Aorta (tissue), 5 donors: ENCODE results near the gene FBXO46. TPM values are rescaled to one million over a fixed set of nuclear protein-coding genes. Genes with fewer than 3 reads are reported as not detected.

Source experiments
- ATAC-seq: fragments of 200-7000 bp; cut with Tn5 transposase; one replicate; pipeline ENCODE4 v1.9.1; 2022; ENCODE audit warnings: moderate library complexity; ENCODE audit not compliant: low FRiP score
- DNase-seq, 2 donors: peaks; one replicate each; pipeline ENCODE4 v3.0.0-alpha.2; 2020
- H3K27ac ChIP-seq, 2 donors: one replicate each; pipeline ENCODE4 v1.5.1; 2013; ENCODE audit warnings: low read length in 2 of 2, mild to moderate bottlenecking in 2 of 2, moderate library complexity in 2 of 2, control low read depth in 1 of 2, inconsistent platforms in 1 of 2, low read depth in 1 of 2
- H3K27me3 ChIP-seq, 2 donors: one replicate each; pipeline ENCODE4 v1.6.1; 2013; ENCODE audit warnings: control low read depth in 1 of 2, low read length in 1 of 2, mild to moderate bottlenecking in 1 of 2, moderate library complexity in 1 of 2; ENCODE audit not compliant: insufficient read depth in 2 of 2, control insufficient read depth in 1 of 2
- H3K36me3 ChIP-seq, 2 donors: one replicate each; pipeline ENCODE4 v1.6.1; 2013; ENCODE audit warnings: control low read depth in 1 of 2, low read length in 1 of 2, mild to moderate bottlenecking in 1 of 2; ENCODE audit not compliant: insufficient read depth in 2 of 2, control insufficient read depth in 1 of 2
- H3K4me1 ChIP-seq, 2 donors: one replicate each; pipeline ENCODE4 v1.6.1; 2013; ENCODE audit warnings: low read length in 2 of 2, control low read depth in 1 of 2, mild to moderate bottlenecking in 1 of 2, moderate library complexity in 1 of 2; ENCODE audit not compliant: insufficient read depth in 2 of 2, control insufficient read depth in 1 of 2
- H3K4me3 ChIP-seq, 2 donors: one replicate each; pipeline ENCODE4 v1.5.1; 2013; ENCODE audit warnings: low read length in 2 of 2, control low read depth in 1 of 2, mild to moderate bottlenecking in 1 of 2
- H3K9me3 ChIP-seq: one replicate; pipeline ENCODE4 v1.6.1; 2013; ENCODE audit warnings: mild to moderate bottlenecking, low read length; ENCODE audit not compliant: control insufficient read depth
- WGBS, 2 donors: extraction: QIAGEN DNeasy Blood & Tissue Kit; methylation state at CpG; one replicate each; pipeline ENCODE4 v1.1.7; 2013; 5-methylcytosine and 5-hydroxymethylcytosine counted together
- intact Hi-C, 2 donors: fragments of 100-400 bp; cut with DNase I; formaldehyde crosslinking; loops; one replicate each; pipeline versions ENCODE4 v1.14.2 to v1.15.0; 2022
- long read RNA-seq, 2 donors: library from polyadenylated mRNA; unstranded; transcript quantifications; one replicate each; pipeline ENCODE4 v2.0.0, GENCODE V29; 2020 to 2021
- polyA plus RNA-seq, 2 donors: library from polyadenylated mRNA; stranded (reverse); fragments of 200-250 nt; gene quantifications; one replicate each; pipeline ENCODE4 v1.2.3, GENCODE V29; 2013
- total RNA-seq, 2 donors: library from RNA; stranded (reverse); fragmentation: NEBNext Ultra II Directional; extraction: Animal tissue kit (Norgen Biotek cat#: 25700); gene quantifications; one replicate each; pipeline ENCODE4 v1.2.1, GENCODE V29; 2021
- donor health status: healthy with polysubstance abuse.
- donor health status: Bipolar disorder and iron deficiency.
- donor health status: DM: no; HTN: no; CAD: no.
- donor health status: DM: no; HTN: no; CAD: no.
- donor health status: DM: yes; HTN: yes; CAD: no.

The FBXO46 gene, protein sequence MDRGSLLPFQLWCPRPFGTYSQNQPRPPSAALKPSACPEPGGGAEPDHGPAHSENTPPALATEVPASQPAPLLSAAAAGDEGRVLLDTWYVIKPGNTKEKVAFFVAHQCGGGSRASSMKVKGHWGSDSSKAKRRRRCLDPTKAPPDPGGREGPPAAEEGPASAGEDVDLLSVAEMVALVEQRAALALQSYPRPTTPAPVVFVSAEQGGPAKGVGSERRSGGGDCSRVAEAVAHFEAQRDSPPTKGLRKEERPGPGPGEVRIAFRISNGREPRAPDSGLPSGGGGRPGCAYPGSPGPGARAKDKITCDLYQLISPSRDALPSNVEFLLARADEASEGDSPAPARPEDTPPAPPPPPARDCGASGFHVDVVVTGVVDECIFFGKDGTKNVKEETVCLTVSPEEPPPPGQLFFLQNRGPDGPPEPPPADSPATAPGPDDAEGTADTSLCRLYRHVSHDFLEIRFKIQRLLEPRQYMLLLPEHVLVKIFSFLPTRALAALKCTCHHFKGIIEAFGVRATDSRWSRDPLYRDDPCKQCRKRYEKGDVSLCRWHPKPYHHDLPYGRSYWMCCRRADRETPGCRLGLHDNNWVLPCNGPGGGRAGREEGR
- total RNA-seq (10 to 100 TPM; 12.7 to 15.5 TPM), polyA plus RNA-seq (1 to 10 TPM; 1.9 to 5.1 TPM)
- long read RNA-seq, donor 1, result 0 reads
- long read RNA-seq, donor 2, partial matches to known transcripts, result 0 of 10 reads
- long read RNA-seq, donor 2, other reads (novel, unspliced or antisense), result 7 of 10 reads

DNA sequence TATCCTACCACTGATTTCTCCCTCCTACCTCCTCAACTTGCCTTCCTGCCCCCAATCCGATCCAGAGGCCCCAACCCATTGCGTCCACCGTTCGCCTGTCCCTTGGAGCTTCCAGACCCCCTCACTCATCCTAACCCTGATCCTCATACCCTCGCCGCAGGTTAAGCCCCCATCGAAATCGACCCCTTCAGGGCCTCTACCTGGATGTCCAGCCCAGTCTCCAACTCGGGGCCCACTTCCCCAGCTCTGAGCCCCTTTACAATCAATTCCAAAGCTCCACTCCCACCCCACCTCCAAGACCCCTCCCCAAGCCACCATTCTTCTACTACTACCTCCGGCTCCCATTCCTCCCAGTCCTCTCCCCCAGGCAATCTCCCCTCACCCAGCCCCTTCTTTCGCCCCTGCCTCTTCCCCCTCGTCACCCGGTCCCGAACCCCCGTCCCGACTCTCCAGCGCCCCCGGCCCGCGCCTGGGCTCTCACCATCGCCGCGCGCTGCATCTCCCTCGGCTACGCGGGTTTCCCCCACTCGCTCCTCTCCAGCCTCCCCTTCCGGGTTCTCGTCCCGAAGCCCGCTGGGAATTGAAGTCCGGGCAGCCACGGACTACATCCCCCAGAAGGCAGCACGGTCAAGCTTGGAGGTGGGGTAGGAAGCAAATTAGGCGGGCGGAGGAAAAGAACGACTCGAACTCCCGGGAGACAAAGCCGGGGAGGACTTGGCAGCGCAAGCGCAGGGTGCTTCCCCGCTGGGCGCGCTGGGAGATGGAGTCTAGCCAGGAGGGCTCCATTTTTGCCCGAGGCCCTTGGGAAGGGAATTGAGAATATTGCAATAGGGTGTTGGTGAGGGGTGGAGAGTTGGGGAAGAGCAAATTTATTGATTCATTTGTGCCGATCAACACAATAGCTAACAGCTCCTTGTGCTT is at the start of gene FBXO46:
FBXO46 (minus strand) TSS at position 529 of the 921 bp plus-strand sequence. CDS start 17,401 bp downstream, outside the sequence.
- intact Hi-C loops, result loop anchor here (5.0 kb wide), 1 partner anchor 37 kb away; the partner anchor contains the start of gene SIX5 (in 2 of the 2)
- ATAC-seq, result peak; percentile 99

DNA sequence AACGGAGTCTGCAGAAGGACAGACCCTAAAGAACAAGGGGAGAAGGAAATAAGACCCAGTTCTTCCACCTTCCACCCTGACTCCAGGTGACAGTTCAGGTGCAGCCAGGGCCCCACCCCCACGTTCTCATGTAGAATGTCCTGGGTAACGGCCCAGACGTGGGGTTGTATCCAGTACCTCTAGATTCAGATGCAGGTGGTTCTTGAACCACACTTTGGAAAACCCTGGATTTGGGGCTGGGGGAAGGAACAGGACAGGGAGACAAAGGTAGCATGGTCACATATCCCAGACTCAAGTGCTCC is 49.4 kb upstream of the FBXO46 start:
- DNase-seq, result no peak
- H3K4me3 ChIP-seq, result no peak overlapping the region
- H3K36me3 ChIP-seq, result peaks cover 0 to 18% of the 10 kb centered on the region in 2 donors
- H3K9me3 ChIP-seq, result no peaks in the 10 kb centered on the region
- intact Hi-C loops, result no loop called here
- ATAC-seq, result no peak
- WGBS, 2 donors, result 20 to 30% methylated on average over 4 of the region's 4 CpGs
- H3K27ac ChIP-seq, result peak overlapping the region in 1 of 2 donors; percentile 73
- H3K27me3 ChIP-seq, result no peaks in the 10 kb centered on the region
- no peaks in the 10 kb centered on the region for H3K4me1 ChIP-seq

More for the DNA sequence above, at the start of gene FBXO46:
- H3K9me3 ChIP-seq, result no peaks in the 10 kb centered on the region
- peak; percentile 98 for DNase-seq
- no peaks in the 10 kb centered on the region for H3K36me3 ChIP-seq
- no peaks in the 10 kb centered on the region for H3K27me3 ChIP-seq
- 1% methylated on average over 48 of the region's 48 CpGs for WGBS, 2 donors
- peak within 1 kb of the TSS; percentile 74 to 83 for H3K4me3 ChIP-seq
- H3K4me1 ChIP-seq, result no peaks in the 10 kb centered on the region
- no peak within 1 kb of the TSS for H3K27ac ChIP-seq

DNA sequence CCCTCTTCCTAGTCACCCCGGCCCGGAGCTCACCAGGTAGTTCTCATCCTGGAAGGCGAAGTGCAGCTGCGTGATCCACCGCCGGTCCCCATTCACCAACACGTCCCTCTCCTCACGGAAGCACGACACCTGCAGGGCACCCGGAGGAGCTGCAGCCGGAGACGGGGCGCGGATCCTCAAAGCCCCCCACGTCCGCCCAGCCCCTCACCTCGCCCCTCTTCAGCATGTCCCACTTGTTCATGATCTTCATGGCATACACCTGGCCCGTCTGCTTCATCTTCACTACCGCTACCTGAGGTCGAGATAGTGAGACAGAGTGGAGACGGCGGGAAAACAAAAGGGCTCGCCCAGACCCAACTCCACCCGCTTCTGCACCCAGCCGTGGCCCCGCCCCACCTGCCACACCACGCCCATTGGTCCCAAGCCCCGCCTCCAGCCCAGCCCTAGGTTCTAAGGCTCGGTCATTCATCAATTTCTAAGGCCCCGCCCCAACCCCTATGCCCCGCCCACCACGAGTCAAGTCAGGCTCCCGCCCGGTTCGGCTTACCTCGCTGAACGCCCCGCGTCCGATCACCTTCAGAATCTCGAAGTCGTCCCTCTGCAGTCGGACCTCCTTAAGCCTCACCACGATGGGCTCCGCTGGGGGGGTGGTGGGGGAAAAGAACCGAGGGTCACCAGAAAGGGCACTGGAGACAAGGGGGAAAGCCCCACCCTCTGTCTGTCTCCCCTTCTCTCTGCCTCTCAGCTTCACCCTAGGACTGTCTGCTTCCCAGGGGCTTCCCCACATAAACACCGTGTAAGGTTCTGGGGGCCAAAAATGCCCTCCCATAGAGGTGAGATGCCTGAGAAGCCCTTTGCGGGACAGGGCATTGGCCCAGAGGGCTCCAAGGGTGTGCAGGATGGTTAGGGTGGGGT is 48.8 kb upstream of the FBXO46 start:
- Histone ChIP-seq H3K36me3 (peaks cover 0 to 20% of the 10 kb centered on the region in 2 donors), H3K4me1 (no peaks in the 10 kb centered on the region), H3K4me3 (no peak overlapping the region), H3K9me3 (no peaks in the 10 kb centered on the region), H3K27ac (peak overlapping the region in 1 of 2 donors; percentile 73), H3K27me3 (no peaks in the 10 kb centered on the region)
- intact Hi-C loops, result no loop called here
- 29 to 34% methylated on average over 48 of the region's 48 CpGs for WGBS, 2 donors
- ATAC-seq (peak; percentile 48), DNase-seq (peak; percentile 87 to 97)

DNA sequence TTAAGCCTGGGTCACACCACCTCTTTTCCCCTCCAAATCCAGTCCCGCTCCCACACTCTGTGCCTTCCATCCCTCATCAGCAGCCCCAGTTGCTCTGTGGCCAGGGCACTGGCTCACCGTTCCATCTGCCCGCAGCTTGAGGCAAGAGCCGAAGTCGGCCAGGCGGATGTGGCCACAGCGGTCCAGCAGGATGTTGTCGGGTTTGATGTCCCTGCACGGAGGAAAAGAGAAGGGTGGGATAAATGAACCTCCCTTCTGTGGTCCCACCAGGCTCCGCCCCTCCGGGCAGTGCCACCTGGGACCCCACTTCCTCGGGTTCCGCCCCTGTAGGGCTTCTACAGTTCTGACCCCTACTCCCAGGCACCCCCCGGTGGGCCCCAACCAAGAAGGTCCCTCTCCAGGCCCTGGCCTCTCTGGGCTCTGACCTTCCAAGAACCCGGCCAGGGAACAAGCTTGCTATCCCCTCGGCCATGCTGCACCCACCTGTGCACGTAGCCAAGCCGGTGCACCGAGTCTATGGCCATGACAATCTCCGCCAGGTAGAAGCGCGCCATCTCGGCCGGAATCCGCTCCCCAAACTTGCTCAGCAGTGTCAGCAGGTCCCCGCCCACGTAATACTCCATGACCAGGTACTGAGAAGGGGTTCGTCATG is 47.4 kb upstream of the FBXO46 start:
- H3K27ac ChIP-seq, result no peak overlapping the region
- H3K9me3 ChIP-seq, result no peaks in the 10 kb centered on the region
- H3K4me1 ChIP-seq, result no peaks in the 10 kb centered on the region
- ATAC-seq (no peak), DNase-seq (no peak)
- H3K36me3 ChIP-seq, result peaks cover 0 to 20% of the 10 kb centered on the region in 2 donors
- H3K4me3 ChIP-seq, result no peak overlapping the region
- 89 to 91% methylated on average over 28 of the region's 28 CpGs for WGBS, 2 donors
- intact Hi-C loops, result no loop called here
- H3K27me3 ChIP-seq, result no peaks in the 10 kb centered on the region

DNA sequence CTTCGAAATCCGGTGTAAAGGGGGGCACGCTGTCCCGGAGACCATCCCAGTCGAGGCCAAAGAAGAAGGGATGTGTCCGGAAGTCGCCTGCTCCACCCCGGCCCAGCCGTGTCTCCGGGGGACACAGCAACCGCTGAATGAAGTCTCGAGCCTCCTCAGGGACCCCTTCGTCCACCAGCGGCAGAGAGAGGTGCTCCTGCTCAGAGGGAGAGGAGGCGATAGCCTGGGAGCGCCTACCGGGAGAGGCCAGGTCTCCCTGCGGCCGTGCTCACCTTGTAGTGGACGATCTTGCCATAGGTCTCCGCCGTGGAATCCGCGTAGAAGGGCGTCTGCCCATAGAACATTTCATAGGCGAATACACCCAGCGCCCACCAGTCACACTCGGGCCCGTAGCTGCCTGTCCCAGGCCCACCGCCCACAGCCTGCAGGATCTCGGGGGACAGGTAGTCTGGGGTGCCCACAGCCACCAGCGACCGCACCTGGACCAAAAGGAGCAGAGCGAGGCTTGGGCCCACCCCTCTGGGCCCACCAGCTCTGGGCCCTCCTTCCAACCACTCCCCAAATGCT is 46.8 kb upstream of the FBXO46 start:
- no peaks in the 10 kb centered on the region for H3K4me1 ChIP-seq
- H3K36me3 ChIP-seq, result peaks cover 0 to 20% of the 10 kb centered on the region in 2 donors
- no peak overlapping the region for H3K27ac ChIP-seq
- no peaks in the 10 kb centered on the region for H3K27me3 ChIP-seq
- ATAC-seq (no peak), DNase-seq (no peak)
- H3K4me3 ChIP-seq, result no peak overlapping the region
- 91 to 93% methylated on average over 34 of the region's 34 CpGs for WGBS, 2 donors
- intact Hi-C loops, result no loop called here
- H3K9me3 ChIP-seq, result no peaks in the 10 kb centered on the region

DNA sequence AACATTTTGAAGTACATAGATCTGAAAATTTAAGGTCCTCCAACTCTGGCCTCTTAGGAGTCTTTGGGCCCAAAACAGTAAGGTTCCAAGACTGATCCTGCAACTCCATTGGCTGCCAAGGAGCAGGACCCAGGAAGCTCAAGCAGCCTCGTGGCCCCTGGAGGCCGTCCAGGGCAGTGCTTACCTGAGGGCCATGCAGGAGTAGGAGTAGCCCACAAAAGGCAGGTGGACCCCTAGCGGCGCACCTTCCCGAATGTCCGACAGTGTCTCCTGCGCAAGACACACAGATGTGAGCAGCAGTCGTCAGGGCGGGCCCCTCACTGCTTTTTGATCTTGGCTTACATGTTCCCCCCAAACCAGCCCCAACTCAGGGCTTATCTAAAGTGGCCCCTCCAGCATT is 44.1 kb upstream of the FBXO46 start:
- WGBS, 2 donors, result 81 to 86% methylated on average over 9 of the region's 9 CpGs
- ATAC-seq, result no peak

DNA sequence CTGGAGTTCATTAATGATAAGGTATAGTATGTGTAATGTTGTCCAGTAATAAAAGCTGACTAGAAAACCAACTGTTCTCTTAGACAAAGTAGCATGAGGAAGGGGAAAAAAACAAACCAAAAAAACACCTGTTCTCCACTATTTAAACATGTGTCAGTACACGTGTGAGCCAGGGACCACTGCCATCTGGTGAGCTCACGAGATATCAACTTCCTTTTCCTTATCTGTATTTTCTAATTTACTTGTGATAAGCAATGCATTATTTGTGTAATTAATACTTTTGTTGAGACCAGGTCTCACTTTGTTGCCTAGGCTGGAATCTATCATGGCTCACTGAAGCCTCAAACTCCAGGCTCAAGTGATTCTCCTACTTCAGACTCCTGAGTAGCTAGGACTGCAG is 42.7 kb upstream of the FBXO46 start:
- Histone ChIP-seq H3K27me3 (no peaks in the 10 kb centered on the region), H3K36me3 (peaks cover 0 to 18% of the 10 kb centered on the region in 2 donors), H3K9me3 (no peaks in the 10 kb centered on the region), H3K27ac (no peak overlapping the region), H3K4me3 (no peak overlapping the region), H3K4me1 (no peaks in the 10 kb centered on the region)
- 6 to 14% methylated on average over 2 of the region's 2 CpGs for WGBS, 2 donors
- intact Hi-C loops, result no loop called here
- DNase-seq (no peak), ATAC-seq (no peak)

More for the DNA sequence above, 44.1 kb upstream of the FBXO46 start:
- Histone ChIP-seq H3K4me1 (no peaks in the 10 kb centered on the region), H3K36me3 (peaks cover 0 to 20% of the 10 kb centered on the region in 2 donors), H3K9me3 (no peaks in the 10 kb centered on the region), H3K27me3 (no peaks in the 10 kb centered on the region), H3K27ac (no peak overlapping the region), H3K4me3 (no peak overlapping the region)
- intact Hi-C loops, result no loop called here
- DNase-seq, result no peak
